HK-2 (cell line): ENCODE data around the gene MAN2A2.
"Not testable (repeated sequence)": the region's sequence is repeated elsewhere in the genome, so short reads cannot be mapped to it uniquely, and the experiment has no call there.

Source experiments
- DNase-seq: peaks from one replicate; pipeline ENCODE4 v3.0.0-alpha.2; 2018; ENCODE audit not compliant: unreplicated experiment

Gene MAN2A2

GRCh38 chr15:90871139-90871715 lies 31.9 kb upstream of the MAN2A2 start:
- DNase-seq, result peak; percentile 38

- DNase-seq, result no peak
These were observed 31.2 kb upstream of the MAN2A2 start for GRCh38 chr15:90871716-90872485.

GRCh38 chr15:90872486-90873184 lies 30.5 kb upstream of the MAN2A2 start:
- peak; percentile 42 for DNase-seq

- no peak for DNase-seq
These were observed 29.6 kb upstream of the MAN2A2 start for GRCh38 chr15:90873488-90873997.

GRCh38 chr15:90873998-90874605 lies 29.0 kb upstream of the MAN2A2 start:
- DNase-seq, result no peak

- DNase-seq, result not testable (repeated sequence)
These were observed 28.1 kb upstream of the MAN2A2 start for GRCh38 chr15:90874986-90875385.

- DNase-seq, result no peak
These were observed 27.5 kb upstream of the MAN2A2 start for GRCh38 chr15:90875549-90875981.

GRCh38 chr15:90876046-90876445 lies 27.1 kb upstream of the MAN2A2 start:
- DNase-seq, result no peak

- DNase-seq, result no peak
These were observed 26.5 kb upstream of the MAN2A2 start for GRCh38 chr15:90876512-90877170.

GRCh38 chr15:90877315-90877714 lies 25.8 kb upstream of the MAN2A2 start:
- no peak for DNase-seq

- DNase-seq, result no peak
These were observed 25.1 kb upstream of the MAN2A2 start for GRCh38 chr15:90877996-90878395.

- DNase-seq, result no peak
These were observed 24.4 kb upstream of the MAN2A2 start for GRCh38 chr15:90878660-90879059.

- no peak for DNase-seq
These were observed 23.3 kb upstream of the MAN2A2 start for GRCh38 chr15:90879730-90880366.

GRCh38 chr15:90880381-90881145 lies 22.5 kb upstream of the MAN2A2 start:
- no peak for DNase-seq

GRCh38 chr15:90881181-90881977 lies 21.7 kb upstream of the MAN2A2 start:
- no peak for DNase-seq

GRCh38 chr15:90881978-90882721 lies 21.0 kb upstream of the MAN2A2 start:
- DNase-seq, result no peak

GRCh38 chr15:90882781-90883525 lies 20.1 kb upstream of the MAN2A2 start:
- no peak for DNase-seq

- DNase-seq, result no peak
These were observed 19.6 kb upstream of the MAN2A2 start for GRCh38 chr15:90883526-90883975.
